Stimulated activated naive CD4-positive, alpha-beta T cell treated with Interleukin-2 at 50 U/mL for 16 hours (primary cell): ENCODE measurements around the gene IER5L.
A peak's percentile ranks its signal among the peaks of the same experiment; 100 is the strongest.
"Not testable (repeated sequence)": the region's sequence is repeated elsewhere in the genome, so short reads cannot be mapped to it uniquely, and the experiment has no call there.

Source experiments
- DNase-seq: peaks from one replicate; lab custom pipeline; 2025; lab: John Stamatoyannopoulos, UW

The IER5L gene

DNA sequence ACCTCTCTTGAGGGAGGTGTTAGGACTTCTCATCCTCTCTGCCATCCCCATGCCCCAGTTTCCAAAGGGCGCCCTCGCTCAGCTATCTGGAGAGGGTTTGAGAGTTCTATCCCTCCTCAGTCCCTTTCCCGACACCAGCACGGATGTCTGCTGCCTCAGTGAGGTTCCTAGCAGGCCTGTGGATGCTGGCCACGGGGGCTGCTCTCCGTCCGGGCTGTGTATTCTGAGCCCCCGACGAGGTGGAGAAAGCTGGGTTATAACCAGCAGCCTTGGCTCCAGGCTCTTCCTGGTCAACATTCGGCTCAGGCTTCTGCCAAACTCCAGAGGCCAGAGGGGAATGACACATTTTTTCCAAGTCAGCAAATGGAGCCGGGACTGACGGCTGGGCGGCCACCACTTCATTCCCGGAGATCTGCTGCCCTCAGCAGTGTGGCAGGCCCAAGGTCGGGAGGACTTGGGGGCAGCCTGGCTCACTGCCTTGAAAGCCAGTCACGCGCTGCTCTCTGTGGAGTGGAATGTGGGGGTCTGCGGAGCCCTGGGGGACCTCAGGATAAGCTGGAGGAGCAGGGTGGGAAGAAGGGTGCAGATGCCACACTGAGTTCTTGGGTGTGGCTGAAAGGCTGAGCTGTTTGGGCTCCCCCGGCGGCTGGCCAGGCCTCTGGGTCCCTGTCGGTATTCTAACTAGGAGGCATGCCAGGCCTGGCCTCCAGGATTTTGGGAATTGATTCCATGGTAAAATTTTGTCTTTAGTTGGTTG, 39.4 kb downstream of the IER5L start:
- DNase-seq = no peak

DNA sequence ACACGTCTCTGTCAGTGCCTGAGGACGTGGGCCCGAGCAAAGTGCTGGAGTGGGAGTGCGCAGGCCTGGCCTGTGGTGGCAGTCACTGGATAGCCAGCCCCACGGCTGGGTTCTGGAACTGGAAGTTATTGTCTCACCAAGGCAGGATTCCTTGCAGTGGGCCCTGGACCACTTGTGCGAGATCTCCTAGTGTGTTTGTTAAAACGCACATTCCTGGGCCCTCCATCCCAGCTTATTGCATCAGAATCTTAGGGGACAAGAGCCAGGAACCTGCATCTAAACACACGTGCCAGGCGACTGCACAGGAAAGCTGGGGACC, 40.0 kb downstream of the IER5L start:
- DNase-seq = no peak

GRCh38 chr9:129137292-129138143, 40.5 kb downstream of the IER5L start:
- DNase-seq = no peak

DNA sequence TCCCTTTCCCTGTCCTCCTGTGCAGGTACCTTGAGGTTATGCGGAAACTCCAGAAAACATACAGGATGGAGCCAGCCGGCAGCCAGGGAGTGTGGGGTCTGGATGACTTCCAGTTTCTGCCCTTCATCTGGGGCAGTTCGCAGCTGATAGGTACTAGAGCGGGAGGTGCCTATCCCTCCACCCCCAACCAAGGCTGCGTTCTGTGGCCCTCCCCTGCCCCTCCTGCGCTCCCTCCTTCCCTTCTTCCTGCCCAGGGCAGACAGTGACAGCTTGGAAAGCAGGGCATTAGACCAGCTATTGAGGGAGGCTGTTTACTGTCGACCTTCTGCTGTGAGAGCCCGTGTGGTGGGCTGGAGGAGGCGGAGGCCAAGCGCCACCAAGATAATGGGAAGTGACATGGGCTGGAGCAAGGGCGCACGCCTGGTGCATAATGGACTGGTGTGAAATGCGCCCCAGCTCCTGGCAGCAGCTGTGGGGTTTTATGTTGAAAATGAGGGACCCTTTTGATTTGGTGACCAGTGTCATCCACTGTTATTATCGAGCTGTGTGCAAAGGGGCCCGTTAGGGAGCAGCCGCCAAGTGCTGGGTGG, 41.5 kb downstream of the IER5L start:
- no peak for DNase-seq

- DNase-seq = no peak
Observed at GRCh38 chr9:129135476-129135875, 42.6 kb downstream of the IER5L start.

DNA sequence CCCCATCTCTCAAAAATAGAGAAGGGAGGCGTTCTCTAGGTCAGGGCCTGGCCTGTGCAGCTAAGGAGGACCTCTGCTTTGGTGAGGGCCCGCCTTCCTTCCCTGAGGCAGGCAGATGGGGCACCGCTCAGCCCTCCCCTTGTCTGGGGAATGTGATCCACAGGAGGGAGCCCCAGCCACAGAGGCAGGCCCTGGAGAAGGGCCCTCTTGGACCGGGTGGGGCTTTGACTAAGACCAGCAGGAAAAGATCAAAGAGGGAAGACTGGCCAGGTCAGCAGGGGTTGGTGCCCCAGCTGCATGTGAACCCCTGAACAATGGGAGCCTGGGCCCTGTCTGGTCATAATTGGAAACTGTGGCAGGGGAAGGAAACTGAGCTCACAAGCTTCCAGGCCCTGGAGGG, 45.0 kb downstream of the IER5L start:
- no peak for DNase-seq

GRCh38 chr9:129131300-129132145, 46.5 kb downstream of the IER5L start:
- DNase-seq = peak; percentile 78

- DNase-seq = no peak
Observed at GRCh38 chr9:129130791-129131190, 47.3 kb downstream of the IER5L start.

DNA sequence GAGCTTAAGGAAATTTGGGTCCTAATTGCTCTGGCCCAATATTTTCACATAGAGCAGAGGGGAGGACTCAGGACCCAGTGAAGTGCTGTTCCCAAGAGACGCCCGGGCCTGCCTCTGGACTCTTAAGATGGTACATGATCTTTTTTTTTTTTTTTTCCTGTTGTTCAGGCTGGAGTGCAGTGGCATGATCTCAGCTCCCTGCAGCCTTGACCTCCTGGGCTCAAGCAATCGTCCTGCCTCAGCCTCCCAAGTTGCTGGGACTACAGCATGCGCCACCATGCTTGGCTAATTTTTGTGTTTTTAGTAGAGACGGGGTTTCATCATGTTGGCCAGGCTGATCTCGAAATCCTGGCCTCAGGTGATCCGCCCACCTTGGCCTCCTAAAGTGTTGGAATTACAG, 47.8 kb downstream of the IER5L start:
- DNase-seq = not testable (repeated sequence)

DNA sequence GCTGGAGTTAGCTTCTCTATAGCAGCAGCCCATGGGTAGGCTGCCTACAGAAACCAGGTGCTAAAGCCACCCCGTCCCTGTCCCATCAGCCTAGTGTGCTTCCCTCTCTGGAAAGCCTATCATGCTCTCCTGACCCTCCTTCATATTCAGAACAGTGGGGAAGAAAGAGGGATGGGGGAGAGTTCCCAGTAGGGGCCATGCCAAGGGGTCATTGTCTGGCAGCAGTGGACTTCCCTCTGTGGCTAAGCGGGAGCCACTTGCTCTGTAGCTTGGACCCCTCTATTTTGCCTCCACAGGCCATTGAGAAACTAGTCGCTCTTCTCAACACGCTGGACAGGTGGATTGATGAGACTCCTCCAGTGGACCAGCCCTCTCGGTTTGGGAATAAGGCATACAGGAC, 49.4 kb downstream of the IER5L start:
- DNase-seq = no peak

- no peak for DNase-seq
Observed at GRCh38 chr9:129126749-129127618, 51.1 kb downstream of the IER5L start.
